ENCODE measurements around the gene ADAMTS2. TPM values are rescaled to one million over a fixed set of nuclear protein-coding genes. Genes with fewer than 3 reads are reported as not detected.

Gene ADAMTS2
- total and polyA plus RNA-seq, 2 experiments from 2014 or later: 62.0 to 132 TPM

GRCh38 chr5:179343719-179344430, 1.4 kb downstream of the ADAMTS2 start:
- peak overlapping the region; percentile 85 for H3K4me3 ChIP-seq
- peaks cover 14% of the 10 kb centered on the region; the same call in 1 of the 2 replicates for H3K4me1 ChIP-seq (ENCODE audit: insufficient read depth)
- peaks cover 58% of the 10 kb centered on the region for H3K79me2 ChIP-seq (ENCODE audit: insufficient read depth)
- no peaks in the 10 kb centered on the region for H3K36me3 ChIP-seq (ENCODE audit: low read depth)
- H3K27ac ChIP-seq: peak overlapping the region; percentile 48
- H3K9ac ChIP-seq: peak overlapping the region; percentile 91
- in situ Hi-C loops (cut with MboI): loop anchor here (10.0 kb wide), 1 partner anchor 179 kb away; no protein-coding TSS in a partner anchor
- H3K9me2 ChIP-seq (ENCODE audit: insufficient read depth): no peaks in the 10 kb centered on the region
- peak overlapping the region; percentile 96 for H3K4me2 ChIP-seq (ENCODE audit: unreplicated experiment)
- TF ChIP-seq EZH2phosphoT487 (IDR thresholded peaks at IDR 0.05; ENCODE audit: insufficient read depth, low read depth): no peak
- TF ChIP-seq EZH2 (IDR thresholded peaks at IDR 0.05; ENCODE audit: insufficient read depth, poor library complexity, severe bottlenecking): no peak
- no peaks in the 10 kb centered on the region for H3K27me3 ChIP-seq (replicated peaks; ENCODE audit: insufficient read depth)
- no peaks in the 10 kb centered on the region for H4K20me1 ChIP-seq (ENCODE audit: insufficient read depth)
- no peaks in the 10 kb centered on the region for H3K9me3 ChIP-seq (ENCODE audit: low read depth)
- DNase-seq: peak; percentile 84
- 2 to 3% methylated on average over 25 to 51 of the region's 63 CpGs for WGBS, 2 experiments (ENCODE audit: low coverage in 1 of 2, low lambda C conversion rate in 2 of 2, missing lambda C conversion rate in 2 of 2)
- H3F3A ChIP-seq (ENCODE audit: insufficient read depth): peaks cover 7% of the 10 kb centered on the region; the same call in 1 of the 2 replicates
- peak overlapping the region; percentile 61 for H2AFZ ChIP-seq

DNA sequence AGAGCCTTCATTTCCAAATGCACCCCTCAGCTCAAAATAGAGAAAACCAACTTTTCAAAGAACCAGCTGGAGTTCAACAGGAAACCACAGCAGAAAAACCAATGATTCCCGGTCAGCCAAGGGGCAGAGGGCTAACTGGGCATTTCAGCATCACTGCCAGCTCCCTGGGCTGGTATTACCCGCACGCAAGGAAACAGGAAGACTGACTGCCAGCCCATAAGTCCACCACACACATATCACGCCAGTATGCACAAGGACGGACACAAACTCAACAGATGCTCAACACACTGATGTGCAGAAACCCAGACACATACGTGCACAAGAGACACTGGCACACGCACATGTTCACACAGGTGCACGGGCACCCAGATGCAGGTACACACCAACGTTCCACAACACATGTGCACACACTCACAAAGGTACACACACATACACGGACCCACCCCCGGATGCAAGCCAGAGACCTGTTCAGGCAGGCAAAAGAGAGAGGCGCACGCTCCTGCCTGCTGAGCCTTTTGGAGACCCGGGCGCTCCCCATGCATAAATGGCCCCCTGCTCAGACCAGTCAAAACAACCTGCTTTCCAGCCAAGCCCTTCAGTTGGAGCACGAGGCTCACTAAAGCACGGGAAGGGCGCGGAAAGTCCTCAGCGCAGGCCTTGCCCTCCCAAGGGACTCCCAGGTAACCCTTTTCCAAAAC, 2.1 kb downstream of the ADAMTS2 start:
- in situ Hi-C loops (cut with MboI): loop anchor here (10.0 kb wide), 1 partner anchor 178 kb away; no protein-coding TSS in a partner anchor
- DNase-seq: peak; percentile 41
- H3K79me2 ChIP-seq (ENCODE audit: insufficient read depth): peaks cover 65% of the 10 kb centered on the region
- no peaks in the 10 kb centered on the region for H3K27me3 ChIP-seq (replicated peaks; ENCODE audit: insufficient read depth)
- H3K9ac ChIP-seq: peak overlapping the region; percentile 91
- H3K4me3 ChIP-seq: peak overlapping the region; percentile 85
- WGBS, 2 experiments (ENCODE audit: low coverage in 1 of 2, low lambda C conversion rate in 2 of 2, missing lambda C conversion rate in 2 of 2): 20 to 25% methylated on average over 20 of the region's 20 CpGs
- peaks cover 7% of the 10 kb centered on the region; the same call in 1 of the 2 replicates for H3F3A ChIP-seq (ENCODE audit: insufficient read depth)
- H3K9me3 ChIP-seq (ENCODE audit: low read depth): no peaks in the 10 kb centered on the region
- no peak for TF ChIP-seq EZH2 (IDR thresholded peaks at IDR 0.05; ENCODE audit: insufficient read depth, poor library complexity, severe bottlenecking)
- no peak for TF ChIP-seq EZH2phosphoT487 (IDR thresholded peaks at IDR 0.05; ENCODE audit: insufficient read depth, low read depth)
- H3K4me2 ChIP-seq (ENCODE audit: unreplicated experiment): peak overlapping the region; percentile 96
- no peaks in the 10 kb centered on the region for H4K20me1 ChIP-seq (ENCODE audit: insufficient read depth)
- H3K9me2 ChIP-seq (ENCODE audit: insufficient read depth): no peaks in the 10 kb centered on the region
- H2AFZ ChIP-seq: peak overlapping the region; percentile 61; the same call in 1 of the 2 replicates
- H3K4me1 ChIP-seq (ENCODE audit: insufficient read depth): peaks cover 14% of the 10 kb centered on the region; the same call in 1 of the 2 replicates
- peak overlapping the region; percentile 48 for H3K27ac ChIP-seq
- H3K36me3 ChIP-seq (ENCODE audit: low read depth): no peaks in the 10 kb centered on the region

- H3K9me3 ChIP-seq (ENCODE audit: low read depth): no peaks in the 10 kb centered on the region
- peaks cover 4% of the 10 kb centered on the region; the same call in 1 of the 2 replicates for H3F3A ChIP-seq (ENCODE audit: insufficient read depth)
- peak overlapping the region; percentile 96 for H3K4me2 ChIP-seq (ENCODE audit: unreplicated experiment)
- no peaks in the 10 kb centered on the region for H4K20me1 ChIP-seq (ENCODE audit: insufficient read depth)
- no peaks in the 10 kb centered on the region for H3K9me2 ChIP-seq (ENCODE audit: insufficient read depth)
- peak overlapping the region; percentile 85 for H3K4me3 ChIP-seq
- DNase-seq: peak; percentile 87
- no peak for TF ChIP-seq EZH2 (IDR thresholded peaks at IDR 0.05; ENCODE audit: insufficient read depth, poor library complexity, severe bottlenecking)
- no peak for TF ChIP-seq EZH2phosphoT487 (IDR thresholded peaks at IDR 0.05; ENCODE audit: insufficient read depth, low read depth)
- no peaks in the 10 kb centered on the region for H3K27me3 ChIP-seq (replicated peaks; ENCODE audit: insufficient read depth)
- 12 to 14% methylated on average over 12 to 13 of the region's 13 CpGs for WGBS, 2 experiments (ENCODE audit: low coverage in 1 of 2, low lambda C conversion rate in 2 of 2, missing lambda C conversion rate in 2 of 2)
- peak overlapping the region; percentile 91 for H3K9ac ChIP-seq
- no peaks in the 10 kb centered on the region for H3K36me3 ChIP-seq (ENCODE audit: low read depth)
- in situ Hi-C loops (cut with MboI): loop anchor here (10.0 kb wide), 1 partner anchor 178 kb away; no protein-coding TSS in a partner anchor
- H3K79me2 ChIP-seq (ENCODE audit: insufficient read depth): peaks cover 71% of the 10 kb centered on the region
- peaks cover 14% of the 10 kb centered on the region; the same call in 1 of the 2 replicates for H3K4me1 ChIP-seq (ENCODE audit: insufficient read depth)
- H3K27ac ChIP-seq: peak overlapping the region; percentile 48
- H2AFZ ChIP-seq: peak overlapping the region; percentile 9; the same call in 1 of the 2 replicates
Measured at GRCh38 chr5:179342577-179342976, 2.7 kb downstream of the ADAMTS2 start.

DNA sequence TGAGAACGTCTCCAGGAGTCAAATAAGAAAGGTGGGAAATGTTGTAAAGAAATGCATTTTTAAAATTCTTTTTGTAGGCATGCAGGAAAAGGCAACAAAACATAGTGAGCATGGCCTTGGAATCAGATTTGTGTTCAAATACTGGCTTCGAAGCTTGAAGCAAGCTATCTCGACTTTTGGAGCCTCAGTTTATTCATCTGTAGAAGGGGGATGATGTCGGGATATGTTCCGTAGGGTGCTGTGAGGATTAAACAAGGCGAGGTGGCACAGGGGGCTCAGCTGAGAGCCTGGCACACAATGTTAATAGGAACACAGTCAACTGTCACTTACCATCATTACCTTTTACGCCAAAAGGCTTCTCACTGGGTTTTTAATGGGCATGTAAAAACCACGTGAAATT, 4.8 kb downstream of the ADAMTS2 start:
- no peak overlapping the region for H3K27ac ChIP-seq
- no peak overlapping the region for H3K9ac ChIP-seq
- no peaks in the 10 kb centered on the region for H3K36me3 ChIP-seq (ENCODE audit: low read depth)
- H3K4me3 ChIP-seq: no peak overlapping the region
- no peaks in the 10 kb centered on the region for H3F3A ChIP-seq (ENCODE audit: insufficient read depth)
- in situ Hi-C loops (cut with MboI): loop anchor here (10.0 kb wide), 1 partner anchor 176 kb away; no protein-coding TSS in a partner anchor
- peaks cover 14% of the 10 kb centered on the region; the same call in 1 of the 2 replicates for H3K4me1 ChIP-seq (ENCODE audit: insufficient read depth)
- H3K9me2 ChIP-seq (ENCODE audit: insufficient read depth): no peaks in the 10 kb centered on the region
- no peaks in the 10 kb centered on the region for H3K9me3 ChIP-seq (ENCODE audit: low read depth)
- peaks cover 92% of the 10 kb centered on the region for H3K79me2 ChIP-seq (ENCODE audit: insufficient read depth)
- DNase-seq: no peak
- no peak overlapping the region for H3K4me2 ChIP-seq (ENCODE audit: unreplicated experiment)
- H3K27me3 ChIP-seq (replicated peaks; ENCODE audit: insufficient read depth): no peaks in the 10 kb centered on the region
- 94 to 95% methylated on average over 8 of the region's 8 CpGs for WGBS, 2 experiments (ENCODE audit: low coverage in 1 of 2, low lambda C conversion rate in 2 of 2, missing lambda C conversion rate in 2 of 2)
- H4K20me1 ChIP-seq (ENCODE audit: insufficient read depth): no peaks in the 10 kb centered on the region
- TF ChIP-seq EZH2 (IDR thresholded peaks at IDR 0.05; ENCODE audit: insufficient read depth, poor library complexity, severe bottlenecking) (no peak), EZH2phosphoT487 (IDR thresholded peaks at IDR 0.05; ENCODE audit: insufficient read depth, low read depth) (no peak)
- no peak overlapping the region for H2AFZ ChIP-seq
